Measurements from ENCODE around the gene RGS12.

DNA sequence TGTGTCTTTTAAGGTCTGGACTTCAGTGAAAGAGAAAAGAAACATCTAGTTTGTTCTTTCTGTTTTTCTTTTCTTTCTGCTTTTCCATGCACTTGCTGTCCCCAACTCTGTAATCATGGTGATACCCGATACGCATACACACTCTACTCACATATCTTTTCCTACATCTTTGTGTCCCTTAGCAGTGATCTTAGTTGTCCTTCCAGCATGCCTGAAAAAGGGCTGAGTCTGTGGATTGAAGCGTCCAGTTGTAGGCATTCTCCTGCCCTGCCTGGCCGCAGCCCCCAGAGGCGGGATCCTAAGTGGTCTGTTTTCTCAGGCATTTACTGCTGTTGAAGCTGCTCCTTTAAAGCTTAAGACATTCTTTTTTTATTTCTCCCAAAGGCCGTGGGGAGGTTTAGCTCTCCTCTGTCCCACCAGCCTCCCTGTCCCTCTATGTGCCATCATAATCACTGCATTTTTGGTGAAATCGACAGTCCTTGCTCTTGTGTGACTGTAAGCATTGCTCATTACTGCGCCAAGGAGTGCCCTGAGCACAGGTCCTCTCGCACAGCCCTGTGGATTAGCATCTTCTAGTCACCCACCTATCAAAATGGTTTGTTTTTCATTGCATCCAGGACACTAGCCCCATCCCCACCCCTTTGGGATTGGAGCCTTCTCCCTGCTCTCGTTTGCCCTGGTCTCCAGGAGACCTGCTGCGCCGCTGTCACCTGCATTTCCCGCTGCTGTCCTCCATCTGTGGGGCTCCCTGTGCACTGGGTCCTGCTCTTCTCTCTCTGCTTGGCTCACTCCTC lies 4.4 kb downstream of the RGS12 start:
- TF ChIP-seq, protein P1, sequence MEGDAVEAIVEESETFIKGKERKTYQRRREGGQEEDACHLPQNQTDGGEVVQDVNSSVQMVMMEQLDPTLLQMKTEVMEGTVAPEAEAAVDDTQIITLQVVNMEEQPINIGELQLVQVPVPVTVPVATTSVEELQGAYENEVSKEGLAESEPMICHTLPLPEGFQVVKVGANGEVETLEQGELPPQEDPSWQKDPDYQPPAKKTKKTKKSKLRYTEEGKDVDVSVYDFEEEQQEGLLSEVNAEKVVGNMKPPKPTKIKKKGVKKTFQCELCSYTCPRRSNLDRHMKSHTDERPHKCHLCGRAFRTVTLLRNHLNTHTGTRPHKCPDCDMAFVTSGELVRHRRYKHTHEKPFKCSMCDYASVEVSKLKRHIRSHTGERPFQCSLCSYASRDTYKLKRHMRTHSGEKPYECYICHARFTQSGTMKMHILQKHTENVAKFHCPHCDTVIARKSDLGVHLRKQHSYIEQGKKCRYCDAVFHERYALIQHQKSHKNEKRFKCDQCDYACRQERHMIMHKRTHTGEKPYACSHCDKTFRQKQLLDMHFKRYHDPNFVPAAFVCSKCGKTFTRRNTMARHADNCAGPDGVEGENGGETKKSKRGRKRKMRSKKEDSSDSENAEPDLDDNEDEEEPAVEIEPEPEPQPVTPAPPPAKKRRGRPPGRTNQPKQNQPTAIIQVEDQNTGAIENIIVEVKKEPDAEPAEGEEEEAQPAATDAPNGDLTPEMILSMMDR (conservative IDR thresholded peaks at IDR 0.05; ENCODE audit: low read length): no peak
- no peak for TF ChIP-seq EZH2phosphoT487 (IDR thresholded peaks at IDR 0.05; ENCODE audit: borderline replicate concordance, low read depth, low read length)
